Ecto neural progenitor cell (in vitro differentiated cells): ENCODE measurements around the gene DHODH.

ENCODE experiments used
- DNase-seq: peaks from one replicate; pipeline ENCODE4 v3.0.0-alpha.2; 2018; ENCODE audit warnings: low spot score

Gene DHODH

DNA sequence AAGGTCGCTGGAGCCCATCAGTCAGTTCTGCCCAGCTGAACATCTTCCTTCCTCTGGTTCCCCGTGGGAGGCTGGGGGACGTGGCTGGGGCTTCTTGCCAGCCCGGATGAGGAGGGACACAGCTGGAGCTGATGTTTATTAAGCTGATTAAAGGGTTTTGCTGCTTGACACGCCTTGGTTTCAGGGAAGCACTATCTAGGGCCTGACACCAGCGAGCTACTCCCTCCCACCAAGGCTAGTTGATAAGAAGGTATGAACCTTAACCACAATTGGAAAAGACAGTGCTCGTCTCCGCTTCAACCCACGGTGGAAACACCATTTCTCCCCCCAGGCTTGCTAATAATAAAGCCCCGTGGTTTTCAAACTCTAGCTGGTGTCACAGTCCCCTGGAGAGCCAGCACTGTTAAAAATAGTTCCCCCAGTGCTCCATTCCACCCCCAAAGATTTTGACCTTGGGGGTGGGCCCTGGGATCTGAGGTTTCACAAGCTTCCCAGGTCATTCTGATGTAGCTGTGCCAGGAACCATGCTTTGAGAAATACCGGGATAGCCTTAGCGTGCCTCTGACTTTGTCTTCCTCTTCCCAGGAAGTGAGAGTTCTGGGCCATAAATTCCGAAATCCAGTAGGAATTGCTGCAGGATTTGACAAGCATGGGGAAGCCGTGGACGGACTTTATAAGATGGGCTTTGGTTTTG, 5.5 kb downstream of the DHODH start:
- no peak for DNase-seq

- no peak for DNase-seq
These were observed 6.1 kb downstream of the DHODH start for GRCh38 chr16:72014675-72015074.

- no peak for DNase-seq
These were observed 6.6 kb downstream of the DHODH start for GRCh38 chr16:72015124-72015523.

DNA sequence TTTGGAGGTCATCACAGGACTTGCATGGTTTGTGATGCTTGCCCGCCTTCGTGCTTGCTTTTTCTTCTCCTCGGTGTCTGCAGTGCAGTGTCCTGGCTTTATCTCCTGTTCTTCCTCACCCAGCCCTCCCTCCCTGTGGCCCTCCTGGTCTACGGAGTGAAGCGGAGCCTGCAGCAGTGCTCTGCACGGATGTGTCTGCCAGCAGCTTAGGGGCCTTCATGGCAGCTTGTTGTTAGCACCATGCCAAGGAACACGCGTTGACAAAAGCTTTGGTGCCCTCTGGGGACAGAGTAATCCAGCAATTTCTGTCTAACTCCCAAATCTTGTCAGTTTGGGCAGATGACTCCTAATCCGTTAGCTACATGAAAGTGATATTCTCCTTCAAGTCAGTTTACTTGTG, 9.9 kb downstream of the DHODH start:
- DNase-seq: no peak

GRCh38 chr16:72021043-72021442, 12.5 kb downstream of the DHODH start:
- DNase-seq: peak; percentile 76

DNA sequence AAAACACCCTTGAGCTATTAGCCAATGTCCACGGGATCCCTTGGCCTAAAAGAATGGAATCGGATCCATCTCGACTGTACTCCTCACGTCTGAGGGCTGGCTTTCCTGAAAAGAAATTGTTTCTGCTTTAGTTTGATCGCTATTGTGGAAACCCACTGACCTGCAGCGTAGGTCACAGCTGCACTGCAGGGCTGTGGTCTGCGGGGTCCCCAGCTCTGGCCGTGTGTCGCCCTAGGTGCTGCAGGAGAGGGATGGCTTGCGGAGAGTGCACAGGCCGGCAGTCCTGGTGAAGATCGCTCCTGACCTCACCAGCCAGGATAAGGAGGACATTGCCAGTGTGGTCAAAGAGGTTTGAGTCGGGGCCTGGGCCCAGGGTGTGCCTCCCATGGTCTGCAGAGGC, 13.6 kb downstream of the DHODH start:
- no peak for DNase-seq

- no peak for DNase-seq
These were observed 15.4 kb downstream of the DHODH start for GRCh38 chr16:72023962-72024361.

GRCh38 chr16:72024862-72025382, 16.4 kb downstream of the DHODH start:
- no peak for DNase-seq

DNA sequence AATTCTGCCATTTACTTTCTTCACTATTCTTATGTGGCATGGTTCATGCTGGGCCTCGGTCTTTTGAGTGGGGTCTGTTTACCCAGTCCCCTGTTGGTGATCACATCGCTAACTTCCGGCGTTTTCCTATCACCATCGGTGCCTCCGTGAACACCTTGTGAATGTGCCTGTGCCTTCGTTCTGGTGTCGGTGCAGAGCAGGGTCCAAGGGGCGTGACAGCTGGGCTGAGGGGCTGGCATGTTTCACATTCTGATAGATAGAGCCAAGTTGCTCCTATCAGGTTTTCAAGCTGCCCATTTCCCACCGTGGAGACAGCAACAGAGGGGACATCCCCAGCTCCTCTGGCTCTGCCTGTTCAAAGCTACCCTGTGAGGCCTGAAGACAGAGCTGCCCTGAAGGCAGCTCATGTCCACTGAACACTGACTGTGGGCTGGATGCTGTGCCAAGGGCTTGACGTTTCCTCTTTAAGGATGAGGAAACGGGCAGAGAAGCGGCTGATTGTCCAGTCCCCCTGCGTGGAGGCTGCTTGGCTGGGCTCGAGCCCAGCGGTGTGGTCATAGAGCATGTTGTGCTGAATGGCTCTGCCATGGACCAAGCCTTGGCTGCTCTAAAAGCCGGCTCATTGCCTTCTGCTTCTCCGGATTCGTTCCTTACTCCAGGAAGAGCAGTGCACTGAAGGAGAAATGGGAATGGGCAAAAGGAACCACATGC, 17.0 kb downstream of the DHODH start:
- no peak for DNase-seq

GRCh38 chr16:72027669-72028378, 19.3 kb downstream of the DHODH start:
- no peak for DNase-seq

DNA sequence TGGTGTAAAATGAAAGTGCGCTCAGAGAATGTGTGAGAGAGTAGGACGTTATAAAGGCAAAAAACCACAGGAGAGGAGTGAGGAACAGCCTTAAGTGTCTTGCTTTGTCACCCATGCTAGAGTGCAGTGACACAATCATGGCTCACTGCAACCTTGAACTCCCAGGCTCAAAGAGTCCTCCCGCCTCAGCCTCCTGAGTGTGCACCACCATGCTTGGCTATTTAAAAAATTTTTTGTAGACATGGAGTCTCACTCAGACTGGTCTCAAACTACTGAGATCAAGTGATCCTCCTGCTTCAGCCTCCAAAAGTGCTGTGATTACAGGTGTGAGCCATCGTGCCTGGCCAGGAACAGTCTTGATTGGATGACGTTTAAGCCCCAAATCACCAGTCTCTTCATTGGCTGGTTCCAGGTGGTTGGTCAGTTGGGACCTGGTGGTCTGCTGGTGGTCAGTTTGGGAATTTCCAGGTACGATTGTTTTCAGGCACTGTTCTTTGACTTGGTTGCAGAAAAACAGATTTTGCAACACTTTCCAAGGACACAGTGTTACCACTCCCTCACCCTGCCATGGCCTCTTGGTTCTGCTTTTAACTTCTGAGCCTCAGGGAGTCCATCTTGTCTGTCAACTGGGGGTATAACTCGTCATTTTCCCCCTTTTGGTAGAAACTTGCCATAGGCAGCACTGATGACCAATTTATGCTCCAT, 21.2 kb downstream of the DHODH start:
- DNase-seq: no peak

DNA sequence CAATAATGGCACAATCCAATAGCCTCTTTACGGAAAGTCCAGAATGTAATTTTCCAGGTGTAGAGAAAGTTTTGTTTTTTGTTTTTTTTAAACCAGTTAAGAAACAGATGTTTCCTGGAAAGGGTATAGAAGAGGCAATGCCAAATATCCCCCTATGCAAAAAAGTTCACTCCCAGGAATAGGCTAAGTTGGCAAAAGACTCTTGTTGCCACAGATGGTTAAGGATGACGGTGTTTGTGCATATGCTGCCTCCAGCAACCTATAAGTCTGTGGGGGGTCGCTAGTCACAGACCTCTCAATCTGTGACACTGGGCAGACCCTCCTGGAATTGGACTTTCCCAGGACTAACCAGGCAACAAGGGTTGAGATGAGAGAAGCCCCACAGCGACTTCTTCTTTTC, 24.9 kb downstream of the DHODH start:
- DNase-seq: no peak

DNA sequence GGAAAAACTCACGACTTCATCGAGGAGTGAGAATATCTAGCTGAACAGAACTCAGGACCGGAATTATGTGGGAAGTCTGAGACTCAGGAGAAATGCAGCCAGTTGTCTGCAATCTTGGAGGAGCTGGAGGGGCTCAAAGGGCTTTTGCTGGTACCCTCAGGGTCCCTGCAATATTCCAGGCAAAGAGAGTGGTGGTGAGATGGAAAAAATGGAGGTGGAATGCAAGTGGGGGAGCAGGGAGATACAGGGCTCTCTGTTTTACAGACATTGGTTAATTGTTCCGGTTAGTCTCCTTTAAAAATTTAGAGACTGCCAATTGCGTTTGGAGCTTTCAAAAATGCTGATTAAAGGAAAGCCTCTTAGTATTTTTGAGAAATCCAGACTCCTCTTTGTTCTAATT, 27.6 kb downstream of the DHODH start:
- no peak for DNase-seq

DNA sequence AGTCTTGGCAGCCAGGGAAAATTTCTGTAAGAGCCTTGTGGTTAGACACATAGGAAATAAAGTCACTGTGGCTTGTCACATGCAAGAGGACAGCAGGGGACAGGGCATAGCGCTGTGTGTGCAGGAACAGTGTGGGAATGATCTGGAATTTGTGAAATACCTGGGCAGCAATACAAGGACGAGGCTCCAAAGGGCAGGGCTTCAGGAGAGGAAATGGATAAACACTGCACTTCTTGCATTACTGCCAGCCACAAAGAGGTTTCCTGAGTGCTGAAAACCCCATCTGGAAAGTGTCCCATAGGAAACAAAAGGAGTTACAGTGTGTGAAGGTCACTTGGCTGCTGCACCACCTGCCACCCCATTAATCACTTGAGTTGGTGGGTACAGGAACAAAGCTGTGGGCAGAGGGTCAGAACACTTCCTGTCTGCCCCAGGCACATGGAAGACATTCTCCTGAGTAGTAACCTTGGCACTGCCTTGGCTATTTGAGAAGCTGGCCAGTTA, 33.7 kb downstream of the DHODH start:
- no peak for DNase-seq

DNA sequence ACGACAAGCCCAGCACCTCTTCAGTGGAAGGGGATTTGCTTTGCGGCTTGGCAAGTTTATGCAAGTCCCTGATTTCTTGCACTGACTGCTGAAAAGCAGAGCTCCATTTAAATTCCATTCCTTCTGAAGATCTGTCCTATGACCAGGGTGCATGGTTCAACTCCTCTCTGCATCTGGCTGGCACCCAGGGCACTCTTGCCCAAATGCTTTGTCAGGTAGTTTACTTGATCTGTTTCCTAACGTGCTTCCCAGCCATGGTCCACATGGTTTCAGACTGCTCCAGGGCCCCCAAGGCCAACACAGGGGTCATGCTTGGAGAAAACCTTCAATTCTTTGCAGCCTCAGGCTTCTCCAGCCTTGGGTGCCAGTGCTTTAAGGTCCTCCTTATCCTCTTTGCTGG, 34.5 kb downstream of the DHODH start:
- no peak for DNase-seq

DNA sequence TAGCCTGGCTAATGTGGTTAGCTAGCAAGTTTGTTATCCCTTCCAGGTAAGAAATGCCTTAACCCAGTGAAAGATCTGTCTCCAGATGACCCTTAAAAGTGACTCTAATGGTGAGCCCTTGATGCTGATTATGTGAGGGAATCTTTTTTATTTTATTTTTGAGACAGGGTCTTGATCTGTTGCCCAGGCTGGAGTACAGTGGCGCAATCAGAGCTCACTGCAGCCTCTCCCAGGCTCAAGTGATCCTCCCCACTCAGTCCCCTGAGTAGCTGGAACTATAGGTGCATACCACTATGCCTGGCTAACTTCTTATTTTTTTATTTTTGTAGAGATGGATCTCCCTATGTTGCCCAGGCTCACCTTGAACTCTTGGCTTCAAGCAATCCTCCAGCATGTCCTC, 35.0 kb downstream of the DHODH start:
- DNase-seq: no peak

GRCh38 chr16:72044296-72044695, 35.8 kb downstream of the DHODH start:
- no peak for DNase-seq

DNA sequence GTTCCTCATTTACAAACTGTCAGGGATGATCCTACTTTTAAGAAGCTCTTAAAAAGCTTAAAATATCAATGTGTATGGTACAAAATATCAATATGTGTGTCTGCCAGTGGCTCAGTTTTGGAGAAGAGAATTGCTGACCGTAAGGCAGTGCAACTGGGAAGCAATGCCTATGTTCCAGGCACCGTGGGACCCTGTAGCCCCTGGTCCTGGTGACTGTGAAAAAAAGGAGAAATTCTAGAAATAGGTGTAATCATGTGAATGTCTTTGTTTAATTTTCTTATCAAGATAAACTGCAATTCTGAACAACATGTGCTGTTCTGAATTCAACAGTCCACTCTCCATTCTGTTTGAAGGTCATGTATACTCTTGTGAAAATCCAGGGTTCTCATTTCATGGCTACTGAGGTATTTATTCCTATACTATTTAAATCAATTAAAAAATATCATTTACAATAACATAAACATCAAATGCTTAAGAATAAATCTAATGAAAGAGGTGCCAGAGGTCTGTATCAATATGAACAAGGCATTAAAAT, 36.3 kb downstream of the DHODH start:
- DNase-seq: no peak

DNA sequence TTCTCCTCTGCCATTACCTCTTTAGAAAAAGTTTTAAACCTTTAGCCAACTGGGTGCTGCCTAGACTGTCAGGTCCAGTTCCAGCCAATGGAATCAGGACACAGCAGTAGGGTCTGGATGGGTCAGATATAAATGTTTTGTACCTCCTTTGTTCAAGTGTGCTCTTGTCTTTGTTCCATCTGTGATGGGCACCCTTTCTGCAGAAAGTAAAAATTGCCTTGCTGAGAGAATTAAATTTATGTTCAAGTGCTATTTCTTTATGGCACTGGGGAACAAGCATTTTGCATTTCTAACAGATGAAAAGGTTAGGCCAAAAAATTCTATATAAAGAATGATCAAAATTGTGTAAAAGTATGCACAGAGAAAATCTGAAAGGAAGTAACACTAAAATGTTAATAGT, 40.6 kb downstream of the DHODH start:
- DNase-seq: no peak

GRCh38 chr16:72050769-72051464, 42.4 kb downstream of the DHODH start:
- no peak for DNase-seq

DNA sequence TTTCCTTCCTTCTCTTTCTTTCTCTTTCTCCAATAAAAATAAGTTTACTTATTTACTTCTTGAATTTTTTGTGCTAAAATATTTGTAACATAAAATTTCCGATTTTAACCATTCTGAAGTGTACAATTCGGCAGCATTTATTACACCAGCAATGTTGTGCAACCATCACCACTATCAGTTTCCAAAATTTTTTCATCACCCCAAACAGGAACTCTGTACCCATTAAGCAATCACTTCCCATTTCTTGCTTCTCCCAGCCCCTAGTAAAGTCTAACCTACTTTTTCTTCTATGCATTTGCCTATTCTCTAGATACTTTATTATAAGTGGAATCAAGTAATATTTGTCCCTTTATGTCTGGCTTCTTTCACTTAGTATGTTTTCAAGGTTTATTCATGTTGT, 43.3 kb downstream of the DHODH start:
- no peak for DNase-seq
